SK-N-MC (cell line): ENCODE results near the gene ABI3.
A peak's percentile ranks its signal among the peaks of the same experiment; 100 is the strongest.

Experiments used
- DNase-seq: peaks from one replicate; pipeline ENCODE4 v3.0.0-alpha.2; 2011; ENCODE audit warnings: low read depth, low spot score
- H3K27ac ChIP-seq: fragments of 200-600 bp; sonication (generic); 2 replicates; pipeline ENCODE4 v1.5.1; 2016; ENCODE audit warnings: mixed run types
- H3K36me3 ChIP-seq: fragments of 200-600 bp; sonication (generic); 2 replicates; pipeline ENCODE4 v1.6.1; 2017; ENCODE audit warnings: antibody characterized with exemption, low read length, mixed read lengths; ENCODE audit not compliant: insufficient read depth
- H3K4me3 ChIP-seq: fragments of 200-600 bp; sonication (generic); 2 replicates; pipeline ENCODE4 v1.5.1; 2016
- H3K9ac ChIP-seq: fragments of 200-600 bp; sonication (generic); 2 replicates; pipeline ENCODE4 v1.8.0; 2017; ENCODE audit warnings: mixed run types, mixed read lengths; ENCODE audit not compliant: insufficient read length
- H3K9me3 ChIP-seq: fragments of 200-600 bp; sonication (generic); 2 replicates; pipeline ENCODE4 v1.6.1; 2017; ENCODE audit warnings: low read depth, mild to moderate bottlenecking, antibody characterized with exemption, low read length, moderate library complexity, mixed read lengths
- EZH2 ChIP-seq: fragments of 200-600 bp; sonication (generic); IDR thresholded peaks from one replicate; pipeline ENCODE4 v1.6.1; 2017; ENCODE audit warnings: antibody characterized with exemption
- FOXP2 ChIP-seq: optimal IDR thresholded peaks from 2 replicates; pipeline ENCODE3; 2011; ENCODE audit warnings: mild to moderate bottlenecking, moderate library complexity; ENCODE audit not compliant: insufficient read depth; ENCODE audit errors: extremely low read length, control extremely low read depth
- POLR2AphosphoS5 ChIP-seq: IDR thresholded peaks from 2 replicates; pipeline ENCODE4 v1.6.1; 2012; ENCODE audit warnings: mild to moderate bottlenecking, low read depth, low read length, borderline replicate concordance

ABI3 gene

DNA sequence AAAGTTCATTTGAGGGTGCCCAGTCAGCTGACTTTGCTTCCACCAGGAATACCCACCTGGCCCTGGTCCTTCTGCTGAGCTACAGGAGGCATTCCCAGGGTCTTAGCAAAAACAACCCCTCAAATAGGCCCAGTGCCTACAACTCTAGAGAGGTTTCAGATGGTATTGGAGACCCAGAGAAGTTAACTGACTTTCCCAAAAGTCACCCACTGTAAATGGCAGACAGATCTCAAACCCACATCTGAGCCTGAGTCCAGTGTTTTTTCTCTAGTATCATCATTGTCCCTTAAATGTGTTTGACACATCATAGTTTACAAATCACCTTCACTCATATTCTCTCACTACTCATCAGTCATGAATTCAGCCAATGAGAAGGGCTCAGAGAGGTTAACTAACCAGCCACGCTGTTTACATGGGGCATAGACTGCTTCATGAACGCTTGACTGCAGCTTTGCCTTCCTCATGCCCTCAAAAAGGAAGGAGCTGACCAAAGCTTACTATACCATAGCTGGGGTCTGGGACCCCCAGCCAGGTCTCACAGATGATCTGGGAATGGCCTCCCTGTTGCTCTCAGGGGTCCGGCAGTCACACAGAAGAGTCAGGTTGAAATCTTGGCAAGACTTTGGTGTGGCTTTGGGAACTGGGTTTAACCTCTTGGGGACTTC, 16.4 kb downstream of the ABI3 start:
- Histone ChIP-seq H3K9ac (peak overlapping the region; percentile 62), H3K9me3 (no peaks in the 10 kb centered on the region), H3K4me3 (peak overlapping the region; percentile 68), H3K27ac (peak overlapping the region; percentile 94), H3K36me3 (peaks cover 40% of the 10 kb centered on the region)
- no peak for TF ChIP-seq EZH2
- no peak for TF ChIP-seq FOXP2
- TF ChIP-seq POLR2AphosphoS5: no peak; the same call in 1 of the 2 replicates
- no peak for DNase-seq

DNA sequence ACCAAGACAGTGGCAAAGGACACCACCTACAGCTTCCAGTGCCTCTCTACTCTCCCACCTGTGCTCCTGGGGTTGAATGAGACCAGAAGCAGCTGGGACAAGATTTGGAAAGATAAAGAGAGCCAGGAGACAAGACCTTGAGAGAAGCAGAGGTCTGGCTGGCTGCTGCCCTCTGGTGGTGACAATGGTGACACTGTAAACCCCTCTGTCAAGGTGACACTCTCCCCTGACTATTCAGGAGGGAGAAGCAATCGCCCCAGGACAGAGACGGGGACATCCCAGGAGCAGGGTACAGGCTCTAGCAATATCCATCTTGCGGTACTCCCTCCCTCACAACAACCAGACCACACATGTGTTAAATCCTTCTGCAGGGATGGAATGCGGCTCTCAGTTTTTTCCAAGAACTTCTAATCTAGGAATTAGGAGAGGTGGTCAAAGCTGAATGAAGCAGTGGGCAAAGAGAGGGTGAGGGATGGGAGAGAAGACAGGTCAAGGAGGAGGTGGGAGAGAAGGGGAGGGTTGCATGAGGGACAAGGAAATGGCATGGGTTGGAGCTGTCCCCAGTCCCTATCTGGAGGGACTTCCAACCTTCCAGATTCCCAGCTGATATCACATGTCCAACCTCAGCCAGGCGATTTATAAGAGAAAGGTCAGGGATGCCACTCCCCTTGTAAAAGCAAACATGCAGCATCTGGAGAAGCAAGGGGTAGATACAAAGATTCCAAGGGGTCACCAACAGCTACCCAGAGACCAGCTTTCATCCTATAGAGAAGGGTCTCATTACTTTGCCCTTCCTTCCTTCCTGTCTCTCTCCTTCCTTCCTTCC, 17.1 kb downstream of the ABI3 start:
- H3K9ac ChIP-seq: peak overlapping the region; percentile 62
- peak overlapping the region; percentile 68 for H3K4me3 ChIP-seq
- TF ChIP-seq EZH2: no peak
- TF ChIP-seq POLR2AphosphoS5: peak; percentile 49; the same call in 1 of the 2 replicates
- TF ChIP-seq FOXP2: no peak
- peaks cover 40% of the 10 kb centered on the region for H3K36me3 ChIP-seq
- DNase-seq: peak; percentile 60
- H3K27ac ChIP-seq: peak overlapping the region; percentile 94
- H3K9me3 ChIP-seq: no peaks in the 10 kb centered on the region

DNA sequence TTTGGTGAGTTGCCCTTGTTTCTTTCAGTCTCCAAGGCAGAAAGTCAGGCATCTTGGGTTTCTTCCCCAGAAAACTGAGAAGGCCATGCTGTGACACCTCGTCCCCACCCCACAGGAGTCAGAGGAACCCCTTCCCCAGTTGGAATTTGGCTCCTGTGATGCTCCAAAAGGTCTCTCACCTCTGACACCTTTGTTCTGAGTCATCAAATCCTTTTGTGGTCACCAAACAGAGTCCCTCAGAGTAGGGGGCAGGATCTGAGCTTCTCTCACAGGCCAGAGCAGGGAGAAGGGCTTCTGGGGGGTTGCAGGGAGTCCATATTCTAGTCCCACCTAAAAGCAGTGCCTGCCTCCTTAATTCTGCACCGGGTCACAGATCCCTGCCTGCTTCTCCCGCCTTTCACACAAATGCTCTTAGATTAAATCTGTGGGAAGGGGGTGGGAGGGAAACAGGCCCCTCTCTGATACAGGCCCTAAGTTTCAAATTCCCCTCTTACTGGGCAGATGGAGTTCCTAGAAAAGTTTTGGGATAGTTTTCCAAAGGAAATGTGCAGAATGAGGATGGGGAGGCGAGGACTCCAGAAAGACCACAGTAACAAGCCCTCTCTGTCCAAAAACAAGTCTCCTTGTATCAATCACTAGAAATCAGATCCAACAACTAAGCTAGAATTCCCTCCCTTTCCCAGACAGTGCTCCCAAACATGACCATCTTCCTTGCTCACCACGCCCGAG, 18.7 kb downstream of the ABI3 start:
- DNase-seq: no peak
- no peaks in the 10 kb centered on the region for H3K9me3 ChIP-seq
- peak overlapping the region; percentile 89 for H3K4me3 ChIP-seq
- H3K27ac ChIP-seq: peak overlapping the region; percentile 94
- peaks cover 27% of the 10 kb centered on the region for H3K36me3 ChIP-seq
- H3K9ac ChIP-seq: peak overlapping the region; percentile 88
- TF ChIP-seq POLR2AphosphoS5: no peak
- TF ChIP-seq EZH2: no peak
- no peak for TF ChIP-seq FOXP2

DNA sequence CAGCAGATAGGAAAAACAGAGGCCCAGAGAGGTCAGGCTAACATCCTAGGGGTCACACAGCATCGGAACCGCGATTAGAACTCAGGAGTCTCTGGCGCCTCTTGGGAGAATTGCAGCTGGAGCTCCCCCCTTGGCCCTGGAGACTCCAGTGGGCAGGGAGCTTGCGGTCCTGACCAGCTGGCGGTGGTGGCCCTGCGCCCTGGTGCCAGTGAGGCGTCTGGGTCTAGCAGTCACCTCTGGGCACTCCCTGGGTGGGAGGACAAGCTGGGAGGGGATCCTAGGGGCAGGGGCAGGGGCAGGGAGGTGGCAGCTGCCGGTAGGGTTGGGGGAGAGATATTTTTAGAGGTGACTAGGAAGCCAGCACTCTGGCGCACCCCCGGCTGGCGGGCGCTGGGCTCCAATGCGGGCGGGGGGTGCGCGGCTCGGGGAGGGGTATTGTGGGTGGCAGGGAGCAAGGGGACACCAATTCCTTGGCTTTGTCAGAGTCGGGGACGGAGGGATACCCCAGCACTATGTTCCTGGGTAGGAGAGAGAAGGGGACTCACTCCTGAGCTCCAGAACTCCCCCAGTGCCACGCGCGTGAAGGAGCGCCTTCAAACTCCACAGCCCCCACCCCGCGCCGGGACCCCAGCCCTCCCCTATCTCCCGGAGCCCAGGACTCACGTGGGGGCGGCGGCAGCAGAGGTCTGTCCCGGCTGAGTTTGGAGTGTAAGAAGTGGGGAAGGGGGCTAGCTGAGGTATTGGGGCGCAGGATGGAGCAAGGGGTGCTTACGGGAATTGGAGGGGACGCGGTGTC, 19.5 kb downstream of the ABI3 start:
- H3K36me3 ChIP-seq: peaks cover 20% of the 10 kb centered on the region
- TF ChIP-seq FOXP2: no peak
- TF ChIP-seq POLR2AphosphoS5: no peak; the same call in 1 of the 2 replicates
- TF ChIP-seq EZH2: no peak
- H3K9ac ChIP-seq: peak overlapping the region; percentile 88
- H3K27ac ChIP-seq: peak overlapping the region; percentile 94
- no peak for DNase-seq
- H3K9me3 ChIP-seq: no peaks in the 10 kb centered on the region
- peak overlapping the region; percentile 89 for H3K4me3 ChIP-seq

DNA sequence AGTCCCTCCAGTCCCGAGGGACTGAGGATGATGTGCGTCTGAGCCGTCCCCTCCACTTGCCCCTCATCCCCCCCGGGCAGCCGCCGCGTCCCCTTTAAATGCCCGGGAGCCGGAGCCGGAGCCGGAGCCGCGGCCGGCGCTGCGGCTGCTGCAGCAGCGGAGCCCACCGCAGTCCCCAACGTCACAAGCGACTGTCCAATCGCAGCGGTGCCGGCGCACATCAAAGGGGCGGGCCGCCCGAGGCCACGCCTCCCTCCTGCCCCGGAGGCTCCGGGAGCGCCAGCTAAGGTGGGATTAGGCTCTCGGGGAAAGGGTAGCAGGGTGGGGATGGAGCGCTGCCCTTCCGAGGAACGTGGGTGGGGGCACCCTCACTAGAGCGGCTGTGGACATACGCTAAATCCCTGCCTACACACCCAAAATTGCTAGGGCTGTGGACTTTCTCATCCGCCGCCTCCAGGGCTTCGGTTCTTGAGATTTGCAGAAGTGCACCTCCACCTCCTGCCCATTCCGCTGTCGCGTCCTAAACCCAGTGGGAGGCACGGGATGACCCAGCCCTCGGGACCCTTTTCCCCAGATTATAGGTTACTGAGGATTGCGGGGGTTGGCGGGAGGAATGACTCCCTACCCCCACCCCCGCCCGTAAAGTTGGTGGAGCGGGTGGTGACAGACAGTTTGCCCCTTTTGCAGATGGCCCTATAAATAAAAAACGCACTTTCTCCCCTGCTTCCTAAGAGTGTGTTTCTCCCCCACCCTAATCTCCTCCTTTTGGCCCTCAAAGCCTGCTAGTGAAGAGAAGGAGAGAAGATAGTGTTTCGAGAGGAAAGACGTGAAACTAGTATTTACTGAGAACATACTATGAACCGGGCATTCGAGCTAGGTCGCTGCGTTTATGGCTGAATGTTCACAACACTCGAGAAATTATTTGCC, 20.4 kb downstream of the ABI3 start, which contains the start of gene PHOSPHO1:
TSS of gene PHOSPHO1 (minus strand) at position 152 of the 927 bp plus-strand sequence. CDS start 4,096 bp downstream, outside the sequence.
- peaks cover 13% of the 10 kb centered on the region for H3K36me3 ChIP-seq
- H3K4me3 ChIP-seq: peak within 1 kb of the TSS; percentile 89
- peak within 1 kb of the TSS; percentile 88 for H3K9ac ChIP-seq
- peak within 1 kb of the TSS; percentile 94 for H3K27ac ChIP-seq
- no peaks in the 10 kb centered on the region for H3K9me3 ChIP-seq
- DNase-seq: peak; percentile 37
- TF ChIP-seq FOXP2: no peak
- TF ChIP-seq POLR2AphosphoS5: peak; percentile 74

DNA sequence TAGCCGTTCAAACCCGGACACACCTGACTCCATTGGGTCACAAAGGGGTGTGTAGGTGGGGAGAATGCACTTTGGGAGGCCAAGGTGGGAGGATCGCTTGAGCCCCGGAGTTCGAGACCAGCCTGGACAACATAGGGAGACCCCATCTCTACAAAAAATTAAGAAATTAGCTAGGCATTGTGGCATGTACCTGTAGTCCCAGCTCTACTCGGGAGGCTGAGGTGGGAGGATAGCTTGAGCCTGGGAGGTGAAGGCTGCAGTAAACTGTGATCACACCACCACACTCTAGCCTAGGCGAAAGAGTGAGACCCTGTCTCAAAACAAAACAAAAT, 21.0 kb downstream of the ABI3 start:
- TF ChIP-seq POLR2AphosphoS5 (no peak), FOXP2 (no peak), EZH2 (no peak)
- no peaks in the 10 kb centered on the region for H3K9me3 ChIP-seq
- H3K9ac ChIP-seq: no peak overlapping the region
- peaks cover 8% of the 10 kb centered on the region for H3K36me3 ChIP-seq
- H3K4me3 ChIP-seq: no peak overlapping the region
- no peak overlapping the region for H3K27ac ChIP-seq
- no peak for DNase-seq

DNA sequence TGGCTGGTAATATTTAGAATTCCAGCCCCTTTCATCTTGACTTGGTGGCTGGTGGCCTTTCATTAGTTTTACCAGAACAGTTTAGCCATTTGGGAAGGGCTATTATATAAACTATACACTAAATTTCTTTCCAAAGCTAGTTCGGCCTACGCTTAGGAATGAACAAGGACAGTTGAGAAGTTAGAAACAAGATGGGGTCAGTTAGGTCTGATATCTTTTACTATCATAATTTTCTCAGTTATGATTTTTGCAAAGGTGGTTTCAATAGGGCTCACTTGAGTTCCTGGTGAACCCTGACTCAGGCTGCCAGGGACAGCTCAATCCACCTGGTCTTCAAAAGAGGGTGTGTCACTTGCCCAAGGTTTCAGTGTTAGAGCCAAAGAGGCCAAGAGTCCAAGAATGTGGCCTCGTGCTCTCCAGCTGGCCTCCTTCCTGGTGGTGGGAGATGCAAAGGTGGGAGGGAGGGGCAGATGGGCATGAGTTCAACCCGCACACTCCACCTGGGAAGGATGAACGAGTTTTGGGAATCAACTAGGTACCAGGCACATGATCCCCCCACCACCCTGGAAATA, 24.1 kb downstream of the ABI3 start:
- no peak overlapping the region for H3K27ac ChIP-seq
- H3K9ac ChIP-seq: no peak overlapping the region
- no peak overlapping the region for H3K4me3 ChIP-seq
- no peaks in the 10 kb centered on the region for H3K9me3 ChIP-seq
- DNase-seq: no peak
- no peaks in the 10 kb centered on the region for H3K36me3 ChIP-seq
- TF ChIP-seq FOXP2 (no peak), POLR2AphosphoS5 (no peak), EZH2 (no peak)
